HEK293 (cell line): Measurements from ENCODE around the gene DZIP1L.
A peak's percentile ranks its signal among the peaks of the same experiment; 100 is the strongest.

Source experiments
- FEZF1 ChIP-seq: fragments of 450-650 bp; formaldehyde crosslinking; IDR thresholded peaks from 2 replicates; pipeline ENCODE4 v1.5.1; 2016; ENCODE audit warnings: missing biosample characterization, missing genetic modification characterization
- GLIS1 ChIP-seq: fragments of 450-650 bp; formaldehyde crosslinking; IDR thresholded peaks from 2 replicates; pipeline ENCODE4 v1.5.1; 2016; ENCODE audit warnings: missing biosample characterization, missing genetic modification characterization
- KLF1 ChIP-seq: fragments of 450-650 bp; formaldehyde crosslinking; IDR thresholded peaks from 2 replicates; pipeline ENCODE4 v1.5.1; 2016; ENCODE audit warnings: missing biosample characterization, missing genetic modification characterization
- KLF9 ChIP-seq: fragments of 450-650 bp; formaldehyde crosslinking; IDR thresholded peaks from 2 replicates; pipeline ENCODE4 v1.5.1; 2016; ENCODE audit warnings: missing biosample characterization, missing genetic modification characterization, low read depth
- MZF1 ChIP-seq: fragments of 450-650 bp; formaldehyde crosslinking; IDR thresholded peaks from 2 replicates; pipeline ENCODE4 v1.5.1; 2017; ENCODE audit warnings: missing biosample characterization, missing genetic modification characterization, borderline replicate concordance
- PRDM4 ChIP-seq: fragments of 450-650 bp; formaldehyde crosslinking; IDR thresholded peaks from 2 replicates; pipeline ENCODE4 v1.5.1; 2017; ENCODE audit warnings: missing biosample characterization, missing genetic modification characterization
- TCF7L2 ChIP-seq: IDR thresholded peaks from 2 replicates; pipeline ENCODE4 v1.6.1; 2011; ENCODE audit warnings: low read depth, mild to moderate bottlenecking, inconsistent platforms, low read length, moderate library complexity, borderline replicate concordance
- TRIM28 ChIP-seq: IDR thresholded peaks from 2 replicates; pipeline ENCODE4 v1.6.1; 2011; ENCODE audit warnings: low read length, control low read depth, borderline replicate concordance
- ZBTB17 ChIP-seq: fragments of 450-650 bp; formaldehyde crosslinking; IDR thresholded peaks from 2 replicates; pipeline ENCODE4 v1.5.1; 2016; ENCODE audit warnings: missing biosample characterization, missing genetic modification characterization
- ZBTB21 ChIP-seq: fragments of 450-650 bp; formaldehyde crosslinking; IDR thresholded peaks from 2 replicates; pipeline ENCODE4 v1.5.1; 2017; ENCODE audit warnings: missing biosample characterization, missing genetic modification characterization
- ZNF121 ChIP-seq: fragments of 450-650 bp; formaldehyde crosslinking; IDR thresholded peaks from 2 replicates; pipeline ENCODE4 v1.5.1; 2016; ENCODE audit warnings: missing biosample characterization, missing genetic modification characterization
- ZNF18 ChIP-seq: fragments of 450-650 bp; formaldehyde crosslinking; IDR thresholded peaks from 2 replicates; pipeline ENCODE4 v1.5.1; 2016; ENCODE audit warnings: missing biosample characterization, missing genetic modification characterization
- ZNF37A ChIP-seq: fragments of 450-650 bp; IDR thresholded peaks from 2 replicates; pipeline ENCODE4 v1.5.1; 2018; ENCODE audit warnings: missing biosample characterization, missing genetic modification characterization
- ZNF394 ChIP-seq: fragments of 450-650 bp; formaldehyde crosslinking; IDR thresholded peaks from 2 replicates; pipeline ENCODE4 v1.5.1; 2016; ENCODE audit warnings: missing biosample characterization, missing genetic modification characterization, mild to moderate bottlenecking, moderate library complexity, borderline replicate concordance
- ZNF404 ChIP-seq: fragments of 450-650 bp; formaldehyde crosslinking; IDR thresholded peaks from 2 replicates; pipeline ENCODE4 v1.5.1; 2017; ENCODE audit warnings: missing biosample characterization, missing genetic modification characterization
- ZNF530 ChIP-seq: fragments of 450-650 bp; formaldehyde crosslinking; IDR thresholded peaks from 2 replicates; pipeline ENCODE4 v1.5.1; 2016; ENCODE audit warnings: low read depth, missing biosample characterization, missing genetic modification characterization
- ZNF768 ChIP-seq: fragments of 450-650 bp; formaldehyde crosslinking; IDR thresholded peaks from 2 replicates; pipeline ENCODE4 v1.5.1; 2018; ENCODE audit warnings: missing biosample characterization, mild to moderate bottlenecking, missing genetic modification characterization
- TF ChIP-seq, protein P1 (sequence below): fragments of 450-650 bp; formaldehyde crosslinking; IDR thresholded peaks from 2 replicates; pipeline ENCODE4 v1.5.1; 2016; ENCODE audit warnings: missing biosample characterization, missing genetic modification characterization
- TF ChIP-seq, protein P2 (sequence below): fragments of 450-650 bp; formaldehyde crosslinking; IDR thresholded peaks from 2 replicates; pipeline ENCODE4 v1.5.1; 2016; ENCODE audit warnings: missing biosample characterization, missing genetic modification characterization, low read depth
- TF ChIP-seq, protein P3 (sequence below): fragments of 450-650 bp; formaldehyde crosslinking; conservative IDR thresholded peaks from 2 replicates; pipeline ENCODE4 v1.5.1; 2016; ENCODE audit warnings: low read depth, missing biosample characterization, missing genetic modification characterization
- TF ChIP-seq, protein P4 (sequence below): fragments of 450-650 bp; formaldehyde crosslinking; IDR thresholded peaks from 2 replicates; pipeline ENCODE4 v1.5.1; 2017; ENCODE audit warnings: missing biosample characterization, missing genetic modification characterization
- TF ChIP-seq, protein P5 (sequence below): fragments of 450-650 bp; formaldehyde crosslinking; IDR thresholded peaks from 2 replicates; pipeline ENCODE4 v1.5.1; 2016; ENCODE audit warnings: missing biosample characterization, missing genetic modification characterization

Gene DZIP1L

DNA sequence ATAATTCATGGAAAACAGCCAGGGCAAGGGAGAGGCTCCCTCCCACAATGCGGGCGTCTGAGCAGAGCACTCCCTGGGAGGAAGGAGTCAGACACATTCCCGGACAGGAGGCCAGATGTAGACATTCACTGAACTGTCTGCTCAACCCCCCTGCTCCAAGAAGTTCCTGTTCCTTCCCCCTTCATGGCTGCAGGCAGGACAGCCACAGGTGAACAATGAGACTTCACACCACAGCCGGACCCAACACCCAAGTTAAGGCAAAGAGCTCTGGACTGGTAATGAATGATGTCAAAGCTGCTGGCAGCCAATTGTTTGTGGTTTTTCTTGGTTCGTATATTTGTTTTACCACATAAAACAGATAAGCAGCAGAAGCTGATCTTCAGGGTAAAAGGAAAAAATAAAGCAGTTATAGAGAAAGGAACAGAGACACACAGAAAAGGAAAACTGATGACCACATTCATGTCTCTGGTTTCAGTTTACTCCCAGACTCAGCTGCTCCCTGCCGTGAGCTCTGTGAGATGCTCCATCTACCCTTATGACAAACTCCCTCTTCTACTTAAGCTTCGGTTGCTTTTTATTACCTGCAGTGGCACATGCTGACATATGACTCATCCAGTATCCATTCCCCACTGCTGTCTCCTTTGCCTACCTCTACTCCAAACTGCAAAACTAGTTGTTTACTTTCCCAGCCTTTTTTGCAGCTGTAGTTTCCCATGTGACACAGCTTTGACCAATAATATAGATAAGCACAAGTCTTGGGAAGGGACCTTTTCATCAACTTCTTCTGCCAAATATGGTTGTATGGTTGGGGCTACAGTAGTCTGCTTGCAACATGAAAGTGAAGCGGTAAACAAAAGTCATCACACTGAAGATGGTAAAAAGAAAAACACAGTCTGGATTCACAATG lies 33.1 kb downstream of the DZIP1L start (continued):
- TF ChIP-seq, protein P1, sequence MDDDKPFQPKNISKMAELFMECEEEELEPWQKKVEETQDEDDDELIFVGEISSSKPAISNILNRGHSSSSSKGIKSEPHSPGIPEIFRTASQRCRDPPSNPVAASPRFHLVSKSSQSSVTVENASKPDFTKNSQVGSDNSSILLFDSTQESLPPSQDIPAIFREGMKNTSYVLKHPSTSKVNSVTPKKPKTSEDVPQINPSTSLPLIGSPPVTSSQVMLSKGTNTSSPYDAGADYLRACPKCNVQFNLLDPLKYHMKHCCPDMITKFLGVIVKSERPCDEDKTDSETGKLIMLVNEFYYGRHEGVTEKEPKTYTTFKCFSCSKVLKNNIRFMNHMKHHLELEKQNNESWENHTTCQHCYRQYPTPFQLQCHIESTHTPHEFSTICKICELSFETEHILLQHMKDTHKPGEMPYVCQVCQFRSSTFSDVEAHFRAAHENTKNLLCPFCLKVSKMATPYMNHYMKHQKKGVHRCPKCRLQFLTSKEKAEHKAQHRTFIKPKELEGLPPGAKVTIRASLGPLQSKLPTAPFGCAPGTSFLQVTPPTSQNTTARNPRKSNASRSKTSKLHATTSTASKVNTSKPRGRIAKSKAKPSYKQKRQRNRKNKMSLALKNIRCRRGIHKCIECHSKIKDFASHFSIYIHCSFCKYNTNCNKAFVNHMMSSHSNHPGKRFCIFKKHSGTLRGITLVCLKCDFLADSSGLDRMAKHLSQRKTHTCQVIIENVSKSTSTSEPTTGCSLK (tag by site-specific recombination): no peak
- TF ChIP-seq ZNF394 (tag by site-specific recombination) (peak; percentile 100), ZBTB21 (tag by site-specific recombination) (peak; percentile 71), TRIM28 (peak; percentile 88; the same call in 1 of the 2 replicates), KLF1 (tag by site-specific recombination) (no peak; the same call in 1 of the 2 replicates), ZNF404 (tag by site-specific recombination) (no peak), FEZF1 (tag by site-specific recombination) (peak; percentile 99), MZF1 (peak; percentile 95), ZNF530 (tag by site-specific recombination) (no peak), ZNF768 (tag by site-specific recombination) (peak; percentile 84), ZNF18 (peak; percentile 37; the same call in 1 of the 2 replicates), GLIS1 (peak; percentile 38), KLF9 (tag by site-specific recombination) (no peak), TCF7L2 (no peak), ZBTB17 (tag by site-specific recombination) (peak; percentile 82), PRDM4 (tag by site-specific recombination) (peak; percentile 48; the same call in 1 of the 2 replicates), ZNF121 (tag by site-specific recombination) (no peak), ZNF37A (tag by site-specific recombination) (no peak; the same call in 1 of the 2 replicates)
- TF ChIP-seq, protein P2, sequence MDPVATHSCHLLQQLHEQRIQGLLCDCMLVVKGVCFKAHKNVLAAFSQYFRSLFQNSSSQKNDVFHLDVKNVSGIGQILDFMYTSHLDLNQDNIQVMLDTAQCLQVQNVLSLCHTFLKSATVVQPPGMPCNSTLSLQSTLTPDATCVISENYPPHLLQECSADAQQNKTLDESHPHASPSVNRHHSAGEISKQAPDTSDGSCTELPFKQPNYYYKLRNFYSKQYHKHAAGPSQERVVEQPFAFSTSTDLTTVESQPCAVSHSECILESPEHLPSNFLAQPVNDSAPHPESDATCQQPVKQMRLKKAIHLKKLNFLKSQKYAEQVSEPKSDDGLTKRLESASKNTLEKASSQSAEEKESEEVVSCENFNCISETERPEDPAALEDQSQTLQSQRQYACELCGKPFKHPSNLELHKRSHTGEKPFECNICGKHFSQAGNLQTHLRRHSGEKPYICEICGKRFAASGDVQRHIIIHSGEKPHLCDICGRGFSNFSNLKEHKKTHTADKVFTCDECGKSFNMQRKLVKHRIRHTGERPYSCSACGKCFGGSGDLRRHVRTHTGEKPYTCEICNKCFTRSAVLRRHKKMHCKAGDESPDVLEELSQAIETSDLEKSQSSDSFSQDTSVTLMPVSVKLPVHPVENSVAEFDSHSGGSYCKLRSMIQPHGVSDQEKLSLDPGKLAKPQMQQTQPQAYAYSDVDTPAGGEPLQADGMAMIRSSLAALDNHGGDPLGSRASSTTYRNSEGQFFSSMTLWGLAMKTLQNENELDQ (tag by site-specific recombination): no peak
- TF ChIP-seq, protein P3, sequence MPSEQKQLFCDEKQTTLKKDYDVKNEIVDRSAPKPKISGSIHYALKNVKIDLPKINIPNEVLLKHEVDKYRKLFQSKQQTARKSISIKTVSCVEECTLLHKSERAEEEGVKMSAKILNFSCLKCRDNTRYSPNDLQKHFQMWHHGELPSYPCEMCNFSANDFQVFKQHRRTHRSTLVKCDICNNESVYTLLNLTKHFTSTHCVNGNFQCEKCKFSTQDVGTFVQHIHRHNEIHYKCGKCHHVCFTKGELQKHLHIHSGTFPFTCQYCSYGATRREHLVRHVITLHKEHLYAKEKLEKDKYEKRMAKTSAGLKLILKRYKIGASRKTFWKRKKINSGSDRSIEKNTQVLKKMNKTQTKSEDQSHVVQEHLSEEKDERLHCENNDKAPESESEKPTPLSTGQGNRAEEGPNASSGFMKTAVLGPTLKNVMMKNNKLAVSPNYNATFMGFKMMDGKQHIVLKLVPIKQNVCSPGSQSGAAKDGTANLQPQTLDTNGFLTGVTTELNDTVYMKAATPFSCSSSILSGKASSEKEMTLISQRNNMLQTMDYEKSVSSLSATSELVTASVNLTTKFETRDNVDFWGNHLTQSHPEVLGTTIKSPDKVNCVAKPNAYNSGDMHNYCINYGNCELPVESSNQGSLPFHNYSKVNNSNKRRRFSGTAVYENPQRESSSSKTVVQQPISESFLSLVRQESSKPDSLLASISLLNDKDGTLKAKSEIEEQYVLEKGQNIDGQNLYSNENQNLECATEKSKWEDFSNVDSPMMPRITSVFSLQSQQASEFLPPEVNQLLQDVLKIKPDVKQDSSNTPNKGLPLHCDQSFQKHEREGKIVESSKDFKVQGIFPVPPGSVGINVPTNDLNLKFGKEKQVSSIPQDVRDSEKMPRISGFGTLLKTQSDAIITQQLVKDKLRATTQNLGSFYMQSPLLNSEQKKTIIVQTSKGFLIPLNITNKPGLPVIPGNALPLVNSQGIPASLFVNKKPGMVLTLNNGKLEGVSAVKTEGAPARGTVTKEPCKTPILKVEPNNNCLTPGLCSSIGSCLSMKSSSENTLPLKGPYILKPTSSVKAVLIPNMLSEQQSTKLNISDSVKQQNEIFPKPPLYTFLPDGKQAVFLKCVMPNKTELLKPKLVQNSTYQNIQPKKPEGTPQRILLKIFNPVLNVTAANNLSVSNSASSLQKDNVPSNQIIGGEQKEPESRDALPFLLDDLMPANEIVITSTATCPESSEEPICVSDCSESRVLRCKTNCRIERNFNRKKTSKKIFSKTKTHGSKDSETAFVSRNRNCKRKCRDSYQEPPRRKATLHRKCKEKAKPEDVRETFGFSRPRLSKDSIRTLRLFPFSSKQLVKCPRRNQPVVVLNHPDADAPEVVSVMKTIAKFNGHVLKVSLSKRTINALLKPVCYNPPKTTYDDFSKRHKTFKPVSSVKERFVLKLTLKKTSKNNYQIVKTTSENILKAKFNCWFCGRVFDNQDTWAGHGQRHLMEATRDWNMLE (tag by site-specific recombination): no peak
- TF ChIP-seq, protein P4, sequence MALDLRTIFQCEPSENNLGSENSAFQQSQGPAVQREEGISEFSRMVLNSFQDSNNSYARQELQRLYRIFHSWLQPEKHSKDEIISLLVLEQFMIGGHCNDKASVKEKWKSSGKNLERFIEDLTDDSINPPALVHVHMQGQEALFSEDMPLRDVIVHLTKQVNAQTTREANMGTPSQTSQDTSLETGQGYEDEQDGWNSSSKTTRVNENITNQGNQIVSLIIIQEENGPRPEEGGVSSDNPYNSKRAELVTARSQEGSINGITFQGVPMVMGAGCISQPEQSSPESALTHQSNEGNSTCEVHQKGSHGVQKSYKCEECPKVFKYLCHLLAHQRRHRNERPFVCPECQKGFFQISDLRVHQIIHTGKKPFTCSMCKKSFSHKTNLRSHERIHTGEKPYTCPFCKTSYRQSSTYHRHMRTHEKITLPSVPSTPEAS (tag by site-specific recombination): peak; percentile 83
- TF ChIP-seq, protein P5, sequence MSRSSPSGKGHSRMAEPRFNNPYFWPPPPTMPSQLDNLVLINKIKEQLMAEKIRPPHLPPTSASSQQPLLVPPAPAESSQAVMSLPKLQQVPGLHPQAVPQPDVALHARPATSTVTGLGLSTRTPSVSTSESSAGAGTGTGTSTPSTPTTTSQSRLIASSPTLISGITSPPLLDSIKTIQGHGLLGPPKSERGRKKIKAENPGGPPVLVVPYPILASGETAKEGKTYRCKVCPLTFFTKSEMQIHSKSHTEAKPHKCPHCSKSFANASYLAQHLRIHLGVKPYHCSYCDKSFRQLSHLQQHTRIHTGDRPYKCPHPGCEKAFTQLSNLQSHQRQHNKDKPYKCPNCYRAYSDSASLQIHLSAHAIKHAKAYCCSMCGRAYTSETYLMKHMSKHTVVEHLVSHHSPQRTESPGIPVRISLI (tag by site-specific recombination): peak; percentile 92
